ENCODE results near the gene FOXL3. TPM values are rescaled to one million over a fixed set of nuclear protein-coding genes. Genes with fewer than 3 reads are reported as not detected.

The FOXL3 gene
- total RNA-seq, 1 donor, result not detected

DNA sequence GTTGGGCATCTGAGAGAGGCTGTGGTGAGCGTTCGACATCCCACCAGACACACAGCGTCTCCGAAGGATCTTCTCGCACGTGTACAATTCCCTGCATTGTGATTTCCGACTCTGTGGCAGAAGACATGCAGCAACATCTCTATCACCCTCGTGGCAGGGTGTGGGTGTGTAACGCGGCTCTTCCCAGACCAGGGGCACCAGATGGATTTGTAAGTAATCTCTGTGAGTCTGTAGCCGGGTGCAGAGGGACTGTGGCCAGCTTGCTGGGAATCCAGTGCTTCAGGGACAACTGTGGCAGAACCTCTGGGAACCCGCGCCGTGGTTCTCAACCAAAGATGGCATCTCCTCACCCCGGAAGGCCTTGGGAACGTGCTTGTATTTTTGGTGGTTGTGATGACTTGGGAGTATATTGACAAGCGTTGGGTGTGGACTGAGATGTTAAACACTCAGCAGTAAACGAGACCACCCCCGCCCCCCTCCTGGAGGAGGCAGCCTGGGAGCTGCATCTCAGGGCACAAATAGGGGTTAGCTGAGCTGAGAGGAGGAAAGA lies 21.2 kb downstream of the FOXL3 start:
- no peaks in the 10 kb centered on the region for H3K27me3 ChIP-seq (ENCODE audit: insufficient read depth, low read length)
- no peaks in the 10 kb centered on the region for H3K4me1 ChIP-seq (ENCODE audit: insufficient read depth, low read length)

DNA sequence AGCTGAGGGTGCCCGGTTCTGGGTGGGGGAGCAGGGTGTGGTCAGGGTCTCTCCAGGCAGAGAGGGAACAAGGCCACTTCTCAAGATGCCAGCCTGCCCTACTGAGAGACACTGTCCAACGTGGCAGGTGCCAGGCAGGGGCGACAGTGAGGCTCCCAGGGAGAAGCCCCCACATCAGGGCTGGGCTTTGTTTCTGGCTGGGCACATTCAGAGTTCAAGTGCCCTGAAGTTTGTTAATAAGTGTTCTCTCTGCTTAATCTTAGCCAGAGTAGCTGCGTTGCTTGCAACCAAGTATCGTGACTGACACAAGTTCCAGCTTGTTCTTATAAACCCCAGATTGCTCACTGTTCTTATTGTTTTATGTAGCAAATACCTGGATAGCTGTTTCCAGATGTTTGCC lies 21.8 kb downstream of the FOXL3 start:
- no peaks in the 10 kb centered on the region for H3K27me3 ChIP-seq (ENCODE audit: insufficient read depth, low read length)
- no peaks in the 10 kb centered on the region for H3K4me1 ChIP-seq (ENCODE audit: insufficient read depth, low read length)
- peaks cover 4% of the 10 kb centered on the region for H3K9me3 ChIP-seq (ENCODE audit: low read depth, low read length)
- H3K4me3 ChIP-seq (ENCODE audit: low read length), result no peak overlapping the region

More for the DNA sequence above, 21.2 kb downstream of the FOXL3 start:
- no peak overlapping the region for H3K4me3 ChIP-seq (ENCODE audit: low read length)
- H3K9me3 ChIP-seq (ENCODE audit: low read depth, low read length), result peaks cover 4% of the 10 kb centered on the region

DNA sequence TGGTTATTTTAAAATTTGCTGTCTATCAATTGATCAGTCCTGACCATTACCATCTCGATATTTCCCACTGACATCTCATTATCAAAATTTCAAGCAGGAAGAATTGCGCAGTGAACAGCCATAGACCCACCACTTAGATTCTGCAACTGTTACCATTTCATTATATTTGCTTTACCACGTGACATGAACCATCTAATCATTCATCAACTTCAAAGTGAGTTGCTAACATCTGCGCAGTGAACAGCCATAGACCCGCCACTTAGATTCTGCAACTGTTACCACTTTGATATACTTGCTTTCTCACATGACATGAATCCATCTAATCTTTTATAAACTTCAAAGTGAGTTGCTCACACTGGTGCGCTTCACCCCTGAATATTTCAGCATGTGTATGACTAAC lies 22.5 kb downstream of the FOXL3 start:
- Histone ChIP-seq H3K27me3 (ENCODE audit: insufficient read depth, low read length) (no peaks in the 10 kb centered on the region), H3K4me1 (ENCODE audit: insufficient read depth, low read length) (no peaks in the 10 kb centered on the region), H3K4me3 (ENCODE audit: low read length) (no peak overlapping the region), H3K9me3 (ENCODE audit: low read depth, low read length) (peaks cover 4% of the 10 kb centered on the region)

DNA sequence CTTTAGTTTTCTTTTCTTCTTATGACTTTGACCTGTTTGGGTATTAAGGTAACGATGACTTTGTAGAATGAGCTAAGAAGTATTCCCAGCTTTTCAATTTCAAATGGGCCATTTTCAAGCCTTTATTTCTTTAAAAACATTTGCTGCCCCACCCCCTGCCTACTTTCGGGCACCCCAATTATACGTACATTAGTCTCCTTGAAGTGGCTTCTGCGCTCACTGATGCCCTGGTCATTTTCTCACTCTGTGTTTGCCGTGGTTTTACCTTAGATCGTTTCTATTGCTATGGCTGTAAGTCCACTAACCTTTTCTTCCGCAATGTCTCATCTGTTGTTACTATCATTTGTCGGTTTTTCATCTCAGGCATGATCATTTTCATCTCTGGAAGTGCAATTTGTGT lies 24.9 kb downstream of the FOXL3 start:
- Histone ChIP-seq H3K4me3 (ENCODE audit: low read length) (no peak overlapping the region), H3K4me1 (ENCODE audit: insufficient read depth, low read length) (no peaks in the 10 kb centered on the region), H3K27me3 (ENCODE audit: insufficient read depth, low read length) (no peaks in the 10 kb centered on the region), H3K9me3 (ENCODE audit: low read depth, low read length) (no peaks in the 10 kb centered on the region)

DNA sequence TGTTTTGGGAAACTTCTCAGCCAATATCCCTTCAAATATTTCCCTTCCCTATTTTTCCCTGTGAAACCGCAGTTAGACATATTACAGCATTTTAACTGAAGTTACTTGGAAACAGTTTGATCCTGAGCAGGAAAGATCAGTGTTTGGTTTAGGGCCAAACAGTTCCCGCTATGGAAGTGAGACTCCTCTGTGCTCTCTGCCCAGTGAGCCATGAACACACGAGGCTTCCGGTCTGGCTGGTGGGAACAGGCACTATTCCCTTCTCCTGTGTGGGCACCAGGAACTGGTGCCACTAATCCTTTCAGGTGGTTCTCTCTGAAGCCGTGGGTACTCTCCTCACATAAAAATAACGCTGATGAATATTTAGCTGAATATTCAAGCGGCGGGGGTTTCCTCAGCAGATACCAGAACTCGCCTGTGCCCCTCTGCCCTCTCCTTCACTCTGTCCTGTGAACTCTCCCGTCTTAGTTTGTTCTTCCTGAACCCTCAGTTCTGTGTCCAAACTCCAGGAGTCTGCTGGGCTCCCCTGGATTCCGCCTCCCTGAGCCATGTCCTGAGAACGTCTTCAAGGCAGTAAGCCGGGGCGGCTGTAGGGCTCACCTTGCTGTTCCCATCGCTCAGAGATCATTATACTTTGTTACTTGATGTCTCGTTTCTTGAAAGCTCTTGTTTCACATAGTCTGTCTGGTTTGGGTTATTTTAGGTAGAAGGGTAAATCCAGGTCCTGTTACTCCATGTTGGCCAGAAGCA lies 25.7 kb downstream of the FOXL3 start:
- H3K27me3 ChIP-seq (ENCODE audit: insufficient read depth, low read length), result peaks cover 3% of the 10 kb centered on the region
- no peaks in the 10 kb centered on the region for H3K9me3 ChIP-seq (ENCODE audit: low read depth, low read length)
- no peak overlapping the region for H3K4me3 ChIP-seq (ENCODE audit: low read length)
- no peaks in the 10 kb centered on the region for H3K4me1 ChIP-seq (ENCODE audit: insufficient read depth, low read length)

DNA sequence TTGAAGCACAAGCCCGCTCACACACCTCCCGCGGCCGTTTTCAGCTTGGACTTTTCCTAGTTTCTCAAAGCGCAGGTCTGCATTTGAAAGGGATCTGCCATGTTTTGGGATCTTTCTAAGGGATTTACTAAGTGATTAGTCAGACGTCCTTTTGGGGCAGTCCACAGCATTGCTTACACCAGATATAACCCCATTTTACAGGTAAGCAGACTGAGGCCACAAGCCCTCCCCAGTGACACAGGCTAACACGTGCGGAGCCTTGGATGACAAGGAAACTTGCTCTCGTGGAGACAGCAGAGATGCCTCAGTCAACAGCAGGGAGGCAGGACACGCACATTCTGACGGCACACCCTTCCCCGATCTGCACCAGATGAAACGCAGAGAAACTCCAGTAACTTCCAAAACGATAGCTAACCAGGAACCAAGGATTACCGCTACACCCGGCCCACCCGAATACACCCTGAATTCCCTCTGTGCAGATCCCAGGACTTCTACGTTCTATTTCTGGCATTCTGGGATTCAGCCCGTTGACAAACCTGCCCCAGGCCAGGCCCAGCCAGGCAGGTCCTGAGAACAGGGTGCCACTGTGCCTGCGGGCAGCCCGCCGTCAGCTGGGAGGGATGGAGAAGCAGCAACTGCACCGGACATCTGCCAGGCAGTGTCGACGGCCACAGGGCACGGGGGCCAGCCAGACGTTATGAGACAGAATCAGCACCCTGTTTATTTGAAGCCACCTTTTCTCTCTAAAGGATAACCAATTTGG lies 27.9 kb downstream of the FOXL3 start:
- Histone ChIP-seq H3K9me3 (ENCODE audit: low read depth, low read length) (no peaks in the 10 kb centered on the region), H3K4me1 (ENCODE audit: insufficient read depth, low read length) (no peaks in the 10 kb centered on the region), H3K27me3 (ENCODE audit: insufficient read depth, low read length) (peaks cover 3% of the 10 kb centered on the region), H3K4me3 (ENCODE audit: low read length) (no peak overlapping the region)

DNA sequence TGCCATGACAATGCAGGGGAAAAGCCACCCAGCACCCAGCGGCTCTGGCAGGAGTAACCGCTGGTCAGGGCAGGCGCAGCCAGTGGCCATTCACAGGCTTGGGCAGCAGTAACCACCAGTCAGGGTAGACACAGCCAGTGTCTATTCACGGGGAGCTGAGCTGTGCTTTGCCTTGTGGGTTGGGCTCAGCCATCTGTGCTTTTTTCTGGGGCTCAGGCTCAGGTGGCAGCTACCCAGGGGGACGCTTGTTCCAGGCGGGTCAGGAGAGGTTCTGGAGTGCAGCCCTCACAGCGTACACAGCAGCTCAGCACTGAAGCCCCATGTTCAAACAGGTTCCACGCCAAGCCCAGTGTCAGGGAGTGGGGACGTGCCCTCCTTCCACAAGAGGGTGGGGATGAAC lies 28.5 kb downstream of the FOXL3 start:
- no peaks in the 10 kb centered on the region for H3K9me3 ChIP-seq (ENCODE audit: low read depth, low read length)
- peaks cover 3% of the 10 kb centered on the region for H3K27me3 ChIP-seq (ENCODE audit: insufficient read depth, low read length)
- no peak overlapping the region for H3K4me3 ChIP-seq (ENCODE audit: low read length)
- H3K4me1 ChIP-seq (ENCODE audit: insufficient read depth, low read length), result no peaks in the 10 kb centered on the region

DNA sequence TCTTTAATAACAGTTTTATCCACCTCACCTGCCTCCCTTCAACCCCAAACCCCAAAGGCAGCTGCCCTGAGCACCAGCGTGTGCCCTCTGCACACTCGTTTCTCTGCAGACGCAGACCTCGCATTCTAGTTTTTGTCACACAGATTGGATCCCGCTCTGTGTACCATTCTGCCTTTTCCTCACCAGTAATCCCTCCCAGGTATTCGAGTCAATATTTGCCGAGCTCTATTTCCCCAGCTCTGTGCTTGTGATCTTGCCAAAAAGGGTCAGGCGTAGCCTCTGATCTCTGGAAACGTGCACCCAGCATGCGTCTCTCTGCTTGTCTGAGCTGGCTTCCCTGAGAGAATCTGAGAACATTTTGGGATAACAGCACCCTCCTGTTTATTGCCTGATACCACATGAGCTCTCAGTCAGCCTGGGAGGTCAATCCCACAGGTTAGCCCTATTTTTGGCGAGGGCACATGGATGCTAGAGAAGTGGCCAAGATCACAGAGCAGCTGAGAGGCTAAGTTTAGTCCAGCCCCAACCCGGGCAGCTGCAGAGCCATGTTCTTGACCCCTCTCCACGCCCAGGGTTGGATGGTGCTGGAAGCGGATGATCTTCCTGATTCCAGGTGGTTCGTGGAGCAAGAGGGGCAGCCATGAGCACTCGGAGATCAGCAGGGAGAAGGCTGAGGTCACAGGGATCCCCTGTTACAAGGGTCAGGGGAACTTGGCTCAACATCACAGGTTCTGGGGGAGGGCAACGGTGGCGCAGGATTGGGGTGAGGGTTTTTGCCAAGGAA lies 29.1 kb downstream of the FOXL3 start:
- Histone ChIP-seq H3K4me3 (ENCODE audit: low read length) (no peak overlapping the region), H3K27me3 (ENCODE audit: insufficient read depth, low read length) (peaks cover 3% of the 10 kb centered on the region), H3K9me3 (ENCODE audit: low read depth, low read length) (no peaks in the 10 kb centered on the region), H3K4me1 (ENCODE audit: insufficient read depth, low read length) (no peaks in the 10 kb centered on the region)

DNA sequence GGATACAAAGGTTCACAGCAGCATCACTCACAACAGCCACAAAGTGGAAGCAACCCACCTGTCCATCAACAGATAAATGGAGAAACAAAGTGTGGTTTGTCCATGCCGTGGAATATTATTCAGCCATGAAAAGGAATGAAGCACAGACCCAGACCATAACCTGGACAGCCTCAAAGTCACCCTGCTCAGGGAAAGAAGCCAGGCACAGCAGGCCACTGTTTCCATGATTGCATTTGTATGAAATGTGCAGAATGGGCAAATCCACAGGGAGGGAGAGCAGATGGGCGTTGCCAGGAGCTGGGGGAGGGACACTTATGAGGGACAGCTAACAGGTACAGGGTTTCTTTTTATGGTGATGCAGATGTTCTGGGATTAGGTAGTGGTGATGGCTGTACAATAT lies 30.3 kb downstream of the FOXL3 start:
- H3K27me3 ChIP-seq (ENCODE audit: insufficient read depth, low read length), result peaks cover 3% of the 10 kb centered on the region
- no peaks in the 10 kb centered on the region for H3K9me3 ChIP-seq (ENCODE audit: low read depth, low read length)
- H3K4me3 ChIP-seq (ENCODE audit: low read length), result no peak overlapping the region
- H3K4me1 ChIP-seq (ENCODE audit: insufficient read depth, low read length), result no peaks in the 10 kb centered on the region

DNA sequence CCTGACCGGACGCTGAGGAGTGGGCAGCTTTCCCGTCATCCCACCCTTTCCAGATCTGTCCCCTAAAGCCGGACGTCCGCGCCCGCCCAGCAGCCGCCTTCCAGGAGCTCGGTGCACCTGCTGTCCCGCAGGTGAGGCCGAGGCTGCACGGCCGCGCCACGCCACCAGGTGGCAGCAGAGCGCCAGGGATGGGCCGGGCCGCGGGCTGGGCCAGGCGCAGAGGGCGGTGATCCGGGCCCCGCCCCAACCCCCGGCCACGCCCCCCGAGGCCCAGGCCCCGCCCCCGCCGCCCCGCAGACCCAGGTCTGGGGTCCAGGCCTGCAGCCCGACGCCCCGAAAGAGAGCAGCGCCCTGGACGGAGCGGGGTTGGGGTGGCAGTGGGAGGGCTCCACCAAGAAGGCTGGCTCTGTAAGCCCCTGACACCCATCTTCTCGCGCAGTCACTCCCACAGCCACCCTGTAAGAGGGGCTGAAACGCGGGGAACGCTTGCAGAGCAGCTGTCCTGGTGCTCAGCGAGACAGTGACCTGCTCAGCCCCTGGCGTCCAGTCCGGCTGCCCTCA lies 32.2 kb downstream of the FOXL3 start:
- H3K4me3 ChIP-seq (ENCODE audit: low read length), result no peak overlapping the region
- H3K9me3 ChIP-seq (ENCODE audit: low read depth, low read length), result no peaks in the 10 kb centered on the region
- H3K4me1 ChIP-seq (ENCODE audit: insufficient read depth, low read length), result no peaks in the 10 kb centered on the region
- peaks cover 3% of the 10 kb centered on the region for H3K27me3 ChIP-seq (ENCODE audit: insufficient read depth, low read length)

DNA sequence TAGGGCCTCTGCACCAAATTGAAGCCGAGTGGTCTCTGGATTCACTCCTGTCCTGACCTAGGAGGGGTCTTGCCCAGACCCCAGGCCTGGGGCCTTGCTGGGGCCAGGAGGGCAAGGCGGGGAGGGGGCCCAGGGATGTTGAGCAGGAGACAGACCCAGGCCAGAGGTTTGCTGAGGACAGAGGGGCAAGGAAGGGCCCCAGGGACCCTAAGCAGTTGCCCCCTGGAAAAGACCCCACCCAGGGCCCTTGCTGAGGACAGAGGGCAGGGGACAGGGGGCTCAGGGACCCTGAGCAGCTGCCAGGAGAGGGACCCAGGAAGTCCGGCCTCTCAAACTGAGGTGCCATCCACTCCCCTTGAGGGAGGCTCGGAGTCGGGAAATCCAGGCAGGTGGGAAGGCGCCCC lies 32.7 kb downstream of the FOXL3 start:
- no peak overlapping the region for H3K4me3 ChIP-seq (ENCODE audit: low read length)
- H3K4me1 ChIP-seq (ENCODE audit: insufficient read depth, low read length), result no peaks in the 10 kb centered on the region
- no peaks in the 10 kb centered on the region for H3K9me3 ChIP-seq (ENCODE audit: low read depth, low read length)
- H3K27me3 ChIP-seq (ENCODE audit: insufficient read depth, low read length), result peaks cover 3% of the 10 kb centered on the region

DNA sequence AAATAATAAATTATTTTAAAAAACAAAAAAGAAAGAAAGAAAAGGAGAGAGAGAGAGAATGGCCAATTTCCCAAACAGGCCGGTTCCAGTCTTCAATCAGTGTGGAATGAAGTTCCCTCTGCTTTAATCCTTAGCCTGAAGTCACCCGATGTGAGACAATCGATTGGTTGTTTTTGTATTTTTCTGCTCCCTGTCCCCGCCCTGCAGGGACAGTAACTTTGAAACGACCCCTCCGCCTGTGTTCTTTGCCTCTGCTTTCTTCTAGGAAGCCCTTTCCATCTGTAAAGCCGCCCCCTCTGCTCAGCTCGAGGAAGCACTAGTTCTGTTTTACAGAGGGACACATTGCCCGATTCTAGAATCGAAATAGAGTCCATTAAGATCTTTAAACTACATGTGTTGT lies 33.4 kb downstream of the FOXL3 start:
- Histone ChIP-seq H3K27me3 (ENCODE audit: insufficient read depth, low read length) (peaks cover 3% of the 10 kb centered on the region), H3K4me3 (ENCODE audit: low read length) (no peak overlapping the region), H3K9me3 (ENCODE audit: low read depth, low read length) (no peaks in the 10 kb centered on the region), H3K4me1 (ENCODE audit: insufficient read depth, low read length) (no peaks in the 10 kb centered on the region)

DNA sequence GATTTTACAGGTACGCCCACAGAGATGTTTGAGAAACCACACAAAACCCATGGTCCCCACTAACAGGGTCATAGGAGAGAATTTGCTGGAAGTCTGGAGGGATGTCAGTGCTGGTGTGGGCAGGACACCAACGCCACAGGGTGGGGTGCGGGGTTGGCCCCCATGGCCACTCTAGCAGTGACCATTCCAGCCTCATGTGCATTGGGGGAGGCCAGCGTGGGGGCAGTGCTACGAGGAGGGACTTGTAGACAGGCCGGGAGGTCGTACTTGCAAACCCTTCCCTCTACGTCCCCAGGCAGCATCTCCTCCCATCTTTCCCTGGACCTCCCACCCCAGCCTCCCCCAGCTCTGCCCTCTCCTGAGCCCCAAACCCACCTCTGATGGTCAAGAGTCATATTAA lies 34.0 kb downstream of the FOXL3 start:
- Histone ChIP-seq H3K4me1 (ENCODE audit: insufficient read depth, low read length) (no peaks in the 10 kb centered on the region), H3K9me3 (ENCODE audit: low read depth, low read length) (no peaks in the 10 kb centered on the region), H3K4me3 (ENCODE audit: low read length) (no peak overlapping the region), H3K27me3 (ENCODE audit: insufficient read depth, low read length) (peaks cover 3% of the 10 kb centered on the region)

DNA sequence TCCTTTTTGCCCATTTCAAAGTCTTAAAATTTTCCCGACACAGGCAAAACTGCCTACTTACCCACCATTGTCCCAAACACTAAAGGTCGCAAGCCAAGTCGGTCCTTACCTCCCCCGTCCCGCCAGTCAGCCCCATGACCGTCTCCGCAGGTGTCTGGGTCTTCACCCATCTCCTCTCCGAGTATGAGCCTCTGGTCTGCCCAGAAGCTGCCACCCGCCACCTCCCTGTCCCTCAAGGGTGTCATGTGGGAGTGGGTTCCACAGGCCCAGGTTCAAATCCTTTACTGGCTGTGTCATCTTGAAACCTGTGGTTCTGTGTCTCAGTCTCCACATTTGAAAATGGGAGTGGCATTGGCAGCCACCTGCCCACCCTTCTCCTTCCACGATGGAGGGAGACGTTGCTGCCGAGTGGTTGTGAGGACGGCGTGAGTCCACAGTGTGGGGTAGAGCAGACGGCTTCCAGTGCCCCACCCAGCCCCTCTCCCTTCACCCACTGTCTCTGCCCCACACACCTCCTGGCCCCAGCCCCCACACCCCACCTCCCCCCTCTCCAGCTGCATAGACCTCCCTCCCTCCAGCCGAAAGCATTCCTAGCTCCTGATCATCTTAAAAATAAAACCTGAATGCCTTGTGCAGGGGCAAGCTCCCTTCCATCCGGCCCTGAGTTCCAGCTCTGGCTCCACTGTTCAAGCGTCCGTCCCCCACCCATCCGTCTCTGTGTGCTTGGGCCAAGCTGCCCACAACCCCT lies 35.3 kb downstream of the FOXL3 start:
- H3K27me3 ChIP-seq (ENCODE audit: insufficient read depth, low read length), result peaks cover 2% of the 10 kb centered on the region
- no peak overlapping the region for H3K4me3 ChIP-seq (ENCODE audit: low read length)
- H3K4me1 ChIP-seq (ENCODE audit: insufficient read depth, low read length), result no peaks in the 10 kb centered on the region
- H3K9me3 ChIP-seq (ENCODE audit: low read depth, low read length), result no peaks in the 10 kb centered on the region

All from mononuclear cell (primary cell).